ENCODE measurements around the gene IRF6. TPM values are rescaled to one million over a fixed set of nuclear protein-coding genes. Genes with fewer than 3 reads are reported as not detected.

IRF6 gene
- total RNA-seq, 1 experiment from 2014 or later = 61.6 TPM

- Histone ChIP-seq H3K27ac (ENCODE audit: low read length) (no peak within 1 kb of the TSS), H3K79me2 (ENCODE audit: low read length) (no peaks in the 10 kb centered on the region), H3K27me3 (ENCODE audit: low read length) (no peaks in the 10 kb centered on the region), H3K4me1 (ENCODE audit: insufficient read depth, low read length) (no peaks in the 10 kb centered on the region), H4K20me1 (ENCODE audit: low read length) (no peaks in the 10 kb centered on the region), H3K9me3 (ENCODE audit: low read length) (no peaks in the 10 kb centered on the region), H3K4me2 (ENCODE audit: low read length) (no peak within 1 kb of the TSS), H3K9me2 (replicated peaks; ENCODE audit: low read length) (no peaks in the 10 kb centered on the region), H3K9ac (ENCODE audit: low read length) (no peak within 1 kb of the TSS), H3K36me3 (ENCODE audit: low read depth, low read length) (no peaks in the 10 kb centered on the region), H3K4me3 (ENCODE audit: low read length) (no peak within 1 kb of the TSS), H2AFZ (ENCODE audit: low read length) (no peak within 1 kb of the TSS), H3F3A (ENCODE audit: low read length, unreplicated experiment) (no peaks in the 10 kb centered on the region)
- CTCF ChIA-PET = no interaction called here
- intact Hi-C loops (cut with micrococcal nuclease) = no loop called here
- DNase-seq = no peak
- no TSS peak for BruUV-seq (replicated peaks)
- POLR2A ChIA-PET (ENCODE audit: unreplicated experiment) = no interaction called here
- no peak for ATAC-seq
- no peak for TF ChIP-seq EZH2phosphoT487 (IDR thresholded peaks at IDR 0.05; ENCODE audit: borderline replicate concordance, low read length)
- TF ChIP-seq EZH2 (IDR thresholded peaks at IDR 0.05; ENCODE audit: low read length, unreplicated experiment) = no peak
- no peak for TF ChIP-seq CTCF (conservative IDR thresholded peaks at IDR 0.05; ENCODE audit: low read depth, low read length)
Observed at GRCh38 chr1:209755926-209756614, 49.9 kb downstream of the IRF6 start, which contains the start of gene TRAF3IP3. Gene TRAF3IP3, plus strand, starts transcription at chr1:209756053. Its CDS starts 3,987 bp downstream, at chr1:209760040.

DNA sequence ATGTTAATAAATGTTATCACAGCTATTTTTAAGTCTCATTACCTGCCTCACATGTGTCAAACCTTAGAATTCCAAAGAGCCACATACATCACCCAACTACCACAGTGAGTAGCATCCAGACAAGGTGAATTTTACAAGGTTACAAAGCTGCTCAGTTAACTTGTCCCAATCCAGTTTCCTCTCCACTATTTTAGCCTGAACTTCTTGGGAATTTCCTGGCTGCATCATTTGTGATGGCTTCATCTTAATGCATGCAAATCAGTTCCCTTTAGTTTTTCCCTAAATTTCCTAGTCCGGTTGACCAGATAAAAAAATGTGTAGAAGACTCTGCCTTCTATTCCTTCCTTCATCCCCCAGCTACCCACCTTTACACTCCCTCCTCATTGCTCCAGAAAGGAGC, 50.7 kb downstream of the IRF6 start:
- Histone ChIP-seq H3F3A (ENCODE audit: low read length, unreplicated experiment) (no peaks in the 10 kb centered on the region), H3K9me3 (ENCODE audit: low read length) (no peaks in the 10 kb centered on the region), H3K9me2 (replicated peaks; ENCODE audit: low read length) (no peaks in the 10 kb centered on the region), H3K4me1 (ENCODE audit: insufficient read depth, low read length) (no peaks in the 10 kb centered on the region), H4K20me1 (ENCODE audit: low read length) (no peaks in the 10 kb centered on the region), H3K36me3 (ENCODE audit: low read depth, low read length) (no peaks in the 10 kb centered on the region), H3K79me2 (ENCODE audit: low read length) (no peaks in the 10 kb centered on the region), H3K9ac (ENCODE audit: low read length) (no peak overlapping the region), H2AFZ (ENCODE audit: low read length) (no peak overlapping the region), H3K27ac (ENCODE audit: low read length) (no peak overlapping the region), H3K4me2 (ENCODE audit: low read length) (no peak overlapping the region), H3K27me3 (ENCODE audit: low read length) (no peaks in the 10 kb centered on the region), H3K4me3 (ENCODE audit: low read length) (no peak overlapping the region)
- ATAC-seq (no peak), DNase-seq (no peak)
- intact Hi-C loops (cut with micrococcal nuclease) = no loop called here
- BruUV-seq (replicated peaks) = no TSS peak
- TF ChIP-seq EZH2phosphoT487 (IDR thresholded peaks at IDR 0.05; ENCODE audit: borderline replicate concordance, low read length) = no peak
- TF ChIP-seq EZH2 (IDR thresholded peaks at IDR 0.05; ENCODE audit: low read length, unreplicated experiment) = no peak
- TF ChIP-seq CTCF (conservative IDR thresholded peaks at IDR 0.05; ENCODE audit: low read depth, low read length) = no peak
- ChIA-PET CTCF (no interaction called here), POLR2A (ENCODE audit: unreplicated experiment) (no interaction called here)

DNA sequence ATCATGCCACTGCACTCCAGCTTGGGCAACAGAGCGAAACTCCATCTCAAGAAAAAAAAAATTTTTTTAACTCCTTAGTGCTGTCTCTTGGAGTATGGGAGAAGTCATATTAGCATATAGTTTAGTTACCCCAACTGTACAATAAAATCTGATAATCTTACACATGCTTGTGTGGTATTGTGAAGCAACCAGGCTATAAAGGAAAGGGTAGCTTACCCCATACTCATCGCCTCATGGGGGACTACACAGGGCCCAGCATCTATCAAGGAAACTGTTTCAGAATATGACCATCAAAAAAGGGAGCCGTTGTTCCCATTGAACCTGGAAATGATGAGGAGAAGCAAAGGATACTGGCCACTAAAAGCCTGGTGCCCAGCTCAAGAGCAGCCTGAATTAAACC, 53.1 kb downstream of the IRF6 start:
- H3K9me2 ChIP-seq (replicated peaks; ENCODE audit: low read length) = no peaks in the 10 kb centered on the region
- intact Hi-C loops (cut with micrococcal nuclease) = no loop called here
- no peak overlapping the region for H3K27ac ChIP-seq (ENCODE audit: low read length)
- no peak overlapping the region for H2AFZ ChIP-seq (ENCODE audit: low read length)
- TF ChIP-seq CTCF (conservative IDR thresholded peaks at IDR 0.05; ENCODE audit: low read depth, low read length) (no peak), EZH2phosphoT487 (IDR thresholded peaks at IDR 0.05; ENCODE audit: borderline replicate concordance, low read length) (no peak), EZH2 (IDR thresholded peaks at IDR 0.05; ENCODE audit: low read length, unreplicated experiment) (no peak)
- H3K9me3 ChIP-seq (ENCODE audit: low read length) = no peaks in the 10 kb centered on the region
- BruUV-seq (replicated peaks) = no TSS peak
- H3K4me3 ChIP-seq (ENCODE audit: low read length) = no peak overlapping the region
- H3K9ac ChIP-seq (ENCODE audit: low read length) = no peak overlapping the region
- no peak for DNase-seq
- no peak overlapping the region for H3K4me2 ChIP-seq (ENCODE audit: low read length)
- ChIA-PET POLR2A (ENCODE audit: unreplicated experiment) (no interaction called here), CTCF (no interaction called here)
- H3F3A ChIP-seq (ENCODE audit: low read length, unreplicated experiment) = no peaks in the 10 kb centered on the region
- no peaks in the 10 kb centered on the region for H4K20me1 ChIP-seq (ENCODE audit: low read length)
- no peaks in the 10 kb centered on the region for H3K36me3 ChIP-seq (ENCODE audit: low read depth, low read length)
- ATAC-seq = no peak
- peaks cover 6% of the 10 kb centered on the region; the same call in 1 of the 2 replicates for H3K4me1 ChIP-seq (ENCODE audit: insufficient read depth, low read length)
- H3K27me3 ChIP-seq (ENCODE audit: low read length) = no peaks in the 10 kb centered on the region
- H3K79me2 ChIP-seq (ENCODE audit: low read length) = no peaks in the 10 kb centered on the region

Data from PC-3 (cell line).